ENCODE measurements around the gene ARRB1. TPM values are rescaled to one million over a fixed set of nuclear protein-coding genes. Genes with fewer than 3 reads are reported as not detected.

ARRB1 gene
- total and polyA plus RNA-seq, 2 of the 13 experiments (the other 11 are each of a cell fraction or from before 2014, with no cell fraction given), result 22.5 to 35.7 TPM

DNA sequence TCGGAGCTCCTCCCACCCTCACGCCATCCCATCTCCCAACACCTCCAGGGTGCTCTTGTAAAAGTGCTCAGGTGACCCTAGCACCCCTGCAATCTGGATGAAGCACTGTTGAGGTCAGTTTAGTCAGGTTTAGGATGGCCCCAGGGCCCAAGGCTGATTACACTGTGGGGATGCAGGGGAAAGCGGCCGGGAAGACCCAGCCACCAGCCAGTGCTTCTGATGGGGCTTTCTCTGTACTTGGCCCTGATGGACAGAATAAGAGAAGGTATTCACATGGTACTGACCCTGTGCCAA is 82.1 kb downstream of the ARRB1 start:
- Histone ChIP-seq H3K9me3 (ENCODE audit: low read length) (no peaks in the 10 kb centered on the region), H3K36me3 (replicated peaks in 1 of 2; ENCODE audit: control insufficient read depth in 1 of 2, insufficient read depth in 2 of 2, low read length in 2 of 2) (peaks cover 12 to 29% of the 10 kb centered on the region in 2 experiments; a peak in 4 of 5 replicates), H3K79me2 (ENCODE audit: insufficient read depth, low read length) (no peaks in the 10 kb centered on the region), H3K4me3 (replicated peaks in 1 of 3; ENCODE audit: insufficient read depth in 1 of 3, low read depth in 2 of 3, low read length in 3 of 3) (no peak overlapping the region), H3K27me3 (ENCODE audit: control insufficient read depth in 1 of 2, insufficient read depth in 2 of 2, low read length in 2 of 2) (no peaks in the 10 kb centered on the region), H2AFZ (ENCODE audit: low read length) (no peak overlapping the region), H3K4me2 (ENCODE audit: low read depth, low read length) (no peak overlapping the region), H3K4me1 (ENCODE audit: insufficient read depth, low read length) (peaks cover 15% of the 10 kb centered on the region), H3K27ac (ENCODE audit: extremely low read length, insufficient read depth, low read length) (no peak overlapping the region), H4K20me1 (ENCODE audit: insufficient read depth, low read length) (no peaks in the 10 kb centered on the region), H3K9ac (ENCODE audit: insufficient read depth, low read depth, low read length) (no peak overlapping the region)
- POLR2A ChIA-PET, result no interaction called here
- 92% methylated on average over 4 of the region's 4 CpGs for WGBS (ENCODE audit: low lambda C conversion rate)
- intact Hi-C loops (cut with micrococcal nuclease; ENCODE audit: unreplicated experiment) (no loop called here), in situ Hi-C loops (cut with HindIII; ENCODE audit: extremely low pct_ligation_motif_present, low pct_unique_long_range_greater_than_20kb) (no loop called here)
- CTCF ChIA-PET (ENCODE audit: low intra/inter-chr PET ratio, low total read pairs), result no interaction called here
- no TSS peak for BruUV-seq (replicated peaks)
- FAIRE-seq, result no peak
- no peak for DNase-seq (ENCODE audit: low spot score)
- TF ChIP-seq FOXC1 (CRISPR knock-in tag; IDR thresholded peaks at IDR 0.05; ENCODE audit: borderline replicate concordance) (no peak), HNF4A (CRISPR knock-in tag; IDR thresholded peaks at IDR 0.05) (no peak), ZNF484 (CRISPR knock-in tag; IDR thresholded peaks at IDR 0.05; ENCODE audit: borderline replicate concordance, low read depth) (no peak)
- ATAC-seq, result no peak

DNA sequence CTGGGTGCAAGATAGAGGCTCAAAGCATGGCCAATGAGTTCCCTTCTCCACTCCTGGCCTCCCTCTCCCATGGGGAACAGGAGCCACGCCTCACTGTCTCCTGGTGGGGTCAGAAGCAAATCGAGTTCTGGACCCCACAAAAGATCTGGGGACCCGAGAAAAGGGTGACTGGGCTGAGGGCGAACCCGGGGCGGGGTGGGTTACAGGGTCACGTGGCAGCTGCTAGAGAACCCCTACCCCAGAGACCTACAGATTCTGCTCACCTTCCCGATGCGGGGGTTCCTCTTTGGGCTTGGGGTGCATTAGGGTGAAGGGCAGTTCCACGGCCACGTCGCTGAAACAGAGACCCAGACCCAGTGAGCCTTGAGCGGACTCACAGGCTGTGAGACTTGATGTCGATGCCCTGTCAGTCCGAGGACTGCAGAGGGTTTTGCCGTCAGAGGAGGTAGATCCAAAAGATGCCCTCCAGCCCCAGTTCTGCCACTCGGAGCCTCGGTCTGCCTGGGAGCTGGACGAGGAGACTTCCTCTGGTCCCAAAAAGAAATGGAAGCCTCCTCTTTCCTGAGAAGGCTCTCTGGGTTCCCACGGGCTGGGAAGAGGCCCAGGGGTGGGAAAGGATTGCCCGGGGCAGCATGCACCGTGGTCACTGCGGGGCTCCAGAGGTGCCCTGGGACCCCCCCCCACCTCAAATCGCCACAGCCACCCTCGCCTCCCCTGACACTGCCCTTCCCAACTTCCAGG is 82.7 kb downstream of the ARRB1 start:
- 85% methylated on average over 19 of the region's 25 CpGs for WGBS (ENCODE audit: low lambda C conversion rate)
- Histone ChIP-seq H3K4me3 (replicated peaks in 1 of 3; ENCODE audit: insufficient read depth in 1 of 3, low read depth in 2 of 3, low read length in 3 of 3) (no peak overlapping the region), H3K27ac (ENCODE audit: extremely low read length, insufficient read depth, low read length) (no peak overlapping the region), H3K27me3 (ENCODE audit: control insufficient read depth in 1 of 2, insufficient read depth in 2 of 2, low read length in 2 of 2) (no peaks in the 10 kb centered on the region), H2AFZ (ENCODE audit: low read length) (no peak overlapping the region), H3K79me2 (ENCODE audit: insufficient read depth, low read length) (no peaks in the 10 kb centered on the region), H3K9me3 (ENCODE audit: low read length) (no peaks in the 10 kb centered on the region), H3K4me2 (ENCODE audit: low read depth, low read length) (no peak overlapping the region), H3K9ac (ENCODE audit: insufficient read depth, low read depth, low read length) (no peak overlapping the region), H4K20me1 (ENCODE audit: insufficient read depth, low read length) (no peaks in the 10 kb centered on the region), H3K36me3 (replicated peaks in 1 of 2; ENCODE audit: control insufficient read depth in 1 of 2, insufficient read depth in 2 of 2, low read length in 2 of 2) (peaks cover 11 to 24% of the 10 kb centered on the region in 2 experiments; a peak in 4 of 5 replicates), H3K4me1 (ENCODE audit: insufficient read depth, low read length) (peaks cover 15% of the 10 kb centered on the region)
- ATAC-seq (no peak), DNase-seq (ENCODE audit: low spot score) (no peak), FAIRE-seq (no peak)
- in situ Hi-C loops (cut with HindIII; ENCODE audit: extremely low pct_ligation_motif_present, low pct_unique_long_range_greater_than_20kb), result no loop called here
- intact Hi-C loops (cut with micrococcal nuclease; ENCODE audit: unreplicated experiment), result no loop called here
- ChIA-PET POLR2A (no interaction called here), CTCF (ENCODE audit: low intra/inter-chr PET ratio, low total read pairs) (no interaction called here)
- no TSS peak for BruUV-seq (replicated peaks)
- TF ChIP-seq MXI1 (IDR thresholded peaks at IDR 0.05; ENCODE audit: borderline replicate concordance, low read depth, low read length) (no peak), POLR2AphosphoS5 (IDR thresholded peaks at IDR 0.05; ENCODE audit: low read depth, low read length) (no peak), MEF2D (CRISPR knock-in tag; IDR thresholded peaks at IDR 0.05) (no peak), ZNF891 (CRISPR knock-in tag; IDR thresholded peaks at IDR 0.05) (no peak), ATRX (CRISPR knock-in tag; IDR thresholded peaks at IDR 0.05; ENCODE audit: borderline replicate concordance) (no peak), CC2D1A (CRISPR knock-in tag; IDR thresholded peaks at IDR 0.05) (no peak)
- TF ChIP-seq, protein P1, sequence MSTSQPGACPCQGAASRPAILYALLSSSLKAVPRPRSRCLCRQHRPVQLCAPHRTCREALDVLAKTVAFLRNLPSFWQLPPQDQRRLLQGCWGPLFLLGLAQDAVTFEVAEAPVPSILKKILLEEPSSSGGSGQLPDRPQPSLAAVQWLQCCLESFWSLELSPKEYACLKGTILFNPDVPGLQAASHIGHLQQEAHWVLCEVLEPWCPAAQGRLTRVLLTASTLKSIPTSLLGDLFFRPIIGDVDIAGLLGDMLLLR (CRISPR knock-in tag; IDR thresholded peaks at IDR 0.05), result no peak
- TF ChIP-seq, protein P2, sequence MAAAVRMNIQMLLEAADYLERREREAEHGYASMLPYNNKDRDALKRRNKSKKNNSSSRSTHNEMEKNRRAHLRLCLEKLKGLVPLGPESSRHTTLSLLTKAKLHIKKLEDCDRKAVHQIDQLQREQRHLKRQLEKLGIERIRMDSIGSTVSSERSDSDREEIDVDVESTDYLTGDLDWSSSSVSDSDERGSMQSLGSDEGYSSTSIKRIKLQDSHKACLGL (CRISPR knock-in tag; IDR thresholded peaks at IDR 0.05), result no peak
- TF ChIP-seq, protein P3, sequence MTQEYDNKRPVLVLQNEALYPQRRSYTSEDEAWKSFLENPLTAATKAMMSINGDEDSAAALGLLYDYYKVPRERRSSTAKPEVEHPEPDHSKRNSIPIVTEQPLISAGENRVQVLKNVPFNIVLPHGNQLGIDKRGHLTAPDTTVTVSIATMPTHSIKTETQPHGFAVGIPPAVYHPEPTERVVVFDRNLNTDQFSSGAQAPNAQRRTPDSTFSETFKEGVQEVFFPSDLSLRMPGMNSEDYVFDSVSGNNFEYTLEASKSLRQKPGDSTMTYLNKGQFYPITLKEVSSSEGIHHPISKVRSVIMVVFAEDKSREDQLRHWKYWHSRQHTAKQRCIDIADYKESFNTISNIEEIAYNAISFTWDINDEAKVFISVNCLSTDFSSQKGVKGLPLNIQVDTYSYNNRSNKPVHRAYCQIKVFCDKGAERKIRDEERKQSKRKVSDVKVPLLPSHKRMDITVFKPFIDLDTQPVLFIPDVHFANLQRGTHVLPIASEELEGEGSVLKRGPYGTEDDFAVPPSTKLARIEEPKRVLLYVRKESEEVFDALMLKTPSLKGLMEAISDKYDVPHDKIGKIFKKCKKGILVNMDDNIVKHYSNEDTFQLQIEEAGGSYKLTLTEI (CRISPR knock-in tag; conservative IDR thresholded peaks at IDR 0.05), result no peak
- TF ChIP-seq, protein P4, sequence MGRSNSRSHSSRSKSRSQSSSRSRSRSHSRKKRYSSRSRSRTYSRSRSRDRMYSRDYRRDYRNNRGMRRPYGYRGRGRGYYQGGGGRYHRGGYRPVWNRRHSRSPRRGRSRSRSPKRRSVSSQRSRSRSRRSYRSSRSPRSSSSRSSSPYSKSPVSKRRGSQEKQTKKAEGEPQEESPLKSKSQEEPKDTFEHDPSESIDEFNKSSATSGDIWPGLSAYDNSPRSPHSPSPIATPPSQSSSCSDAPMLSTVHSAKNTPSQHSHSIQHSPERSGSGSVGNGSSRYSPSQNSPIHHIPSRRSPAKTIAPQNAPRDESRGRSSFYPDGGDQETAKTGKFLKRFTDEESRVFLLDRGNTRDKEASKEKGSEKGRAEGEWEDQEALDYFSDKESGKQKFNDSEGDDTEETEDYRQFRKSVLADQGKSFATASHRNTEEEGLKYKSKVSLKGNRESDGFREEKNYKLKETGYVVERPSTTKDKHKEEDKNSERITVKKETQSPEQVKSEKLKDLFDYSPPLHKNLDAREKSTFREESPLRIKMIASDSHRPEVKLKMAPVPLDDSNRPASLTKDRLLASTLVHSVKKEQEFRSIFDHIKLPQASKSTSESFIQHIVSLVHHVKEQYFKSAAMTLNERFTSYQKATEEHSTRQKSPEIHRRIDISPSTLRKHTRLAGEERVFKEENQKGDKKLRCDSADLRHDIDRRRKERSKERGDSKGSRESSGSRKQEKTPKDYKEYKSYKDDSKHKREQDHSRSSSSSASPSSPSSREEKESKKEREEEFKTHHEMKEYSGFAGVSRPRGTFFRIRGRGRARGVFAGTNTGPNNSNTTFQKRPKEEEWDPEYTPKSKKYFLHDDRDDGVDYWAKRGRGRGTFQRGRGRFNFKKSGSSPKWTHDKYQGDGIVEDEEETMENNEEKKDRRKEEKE (IDR thresholded peaks at IDR 0.05), result no peak
